ENCODE results near the gene CERS4.
"Not testable (repeated sequence)": the region's sequence is repeated elsewhere in the genome, so short reads cannot be mapped to it uniquely, and the experiment has no call there.

Gene CERS4

DNA sequence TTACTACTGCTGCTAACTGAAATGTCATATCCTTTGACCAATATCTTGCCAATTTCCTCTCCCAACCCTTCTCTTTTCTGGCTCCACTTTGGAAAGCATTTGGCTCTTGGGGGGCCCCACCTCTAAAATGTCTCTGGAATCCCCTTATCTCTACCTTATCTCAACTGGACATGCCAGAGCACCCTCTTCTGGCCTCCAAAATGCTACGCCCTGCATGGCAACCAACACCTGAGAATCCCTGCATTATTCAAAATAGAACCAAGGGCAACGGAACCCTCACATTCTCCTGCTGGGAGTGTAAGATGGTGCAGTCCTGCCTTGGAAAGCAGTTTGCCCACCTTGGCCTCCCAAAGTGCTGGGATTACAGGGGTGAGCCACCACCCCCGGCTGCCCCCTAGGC, 35.3 kb downstream of the CERS4 start:
- DNase-seq: no peak

DNA sequence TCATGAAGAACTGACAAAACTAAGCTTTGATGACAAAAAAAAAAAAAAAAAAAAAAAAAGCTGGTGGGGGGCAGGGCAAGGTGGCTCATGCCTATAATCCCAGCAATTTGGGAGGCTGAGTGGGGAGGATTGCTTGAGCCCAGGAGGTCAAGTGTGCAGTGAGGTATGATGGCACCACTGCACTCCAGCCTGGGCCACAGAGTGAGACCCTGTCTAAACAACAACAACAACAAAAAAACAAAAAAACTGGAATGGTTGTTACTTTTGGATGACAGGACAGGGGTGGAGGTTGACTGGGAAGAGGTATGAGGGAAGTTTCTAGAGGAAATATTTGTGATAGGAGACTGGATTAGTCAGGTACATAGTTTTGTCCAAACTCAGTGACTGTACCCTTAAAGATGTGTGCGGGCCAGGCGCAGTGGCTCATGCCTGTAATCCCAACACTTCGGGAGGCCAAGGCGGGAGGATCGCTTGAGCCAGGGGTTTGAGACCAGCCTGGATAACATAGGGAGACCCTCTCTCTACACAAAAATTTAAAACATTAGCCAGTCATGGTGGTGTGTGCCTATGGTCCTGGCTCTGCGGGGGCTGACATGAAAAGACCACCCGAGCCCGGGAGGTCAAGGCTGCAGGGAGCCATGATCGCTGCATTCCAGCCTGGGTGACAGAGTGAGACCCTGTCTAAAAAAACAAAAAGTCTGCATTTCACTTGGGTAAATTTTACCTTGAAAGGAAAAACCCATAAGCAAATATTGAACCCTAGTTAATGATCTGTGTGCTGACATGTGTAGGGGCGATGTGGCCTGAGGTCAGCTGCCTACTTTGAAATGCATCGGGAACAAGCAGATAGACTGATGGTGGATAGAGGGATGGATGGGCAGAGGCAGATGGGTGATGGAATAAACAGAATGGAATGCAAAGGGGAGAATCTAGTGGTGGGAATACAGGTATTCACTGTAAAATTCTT, 37.0 kb downstream of the CERS4 start:
- no peak for DNase-seq

GRCh38 chr19:8247129-8247890, 38.1 kb downstream of the CERS4 start:
- DNase-seq: not testable (repeated sequence)

- DNase-seq: no peak
Measured at GRCh38 chr19:8248348-8249328, 39.5 kb downstream of the CERS4 start.

DNA sequence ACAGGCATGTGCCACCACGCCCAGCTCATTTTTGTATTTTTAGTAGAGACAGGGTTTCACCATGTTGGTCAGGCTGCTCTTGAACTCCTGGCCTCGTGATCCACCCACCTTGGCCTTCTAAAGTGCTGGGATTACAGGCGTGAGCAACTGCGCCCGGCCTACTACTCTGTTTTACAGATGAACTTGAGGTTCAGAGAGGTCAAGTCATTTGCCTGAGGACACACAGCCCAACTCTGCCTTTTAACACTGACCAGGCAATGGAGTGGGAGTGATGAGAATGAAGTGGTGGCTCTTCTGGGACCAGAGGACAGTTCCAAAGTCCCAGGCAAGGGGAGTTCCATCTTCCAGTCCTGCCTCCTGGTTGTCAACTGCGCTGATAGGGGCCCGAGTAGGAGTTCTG, 41.4 kb downstream of the CERS4 start:
- DNase-seq: no peak

DNA sequence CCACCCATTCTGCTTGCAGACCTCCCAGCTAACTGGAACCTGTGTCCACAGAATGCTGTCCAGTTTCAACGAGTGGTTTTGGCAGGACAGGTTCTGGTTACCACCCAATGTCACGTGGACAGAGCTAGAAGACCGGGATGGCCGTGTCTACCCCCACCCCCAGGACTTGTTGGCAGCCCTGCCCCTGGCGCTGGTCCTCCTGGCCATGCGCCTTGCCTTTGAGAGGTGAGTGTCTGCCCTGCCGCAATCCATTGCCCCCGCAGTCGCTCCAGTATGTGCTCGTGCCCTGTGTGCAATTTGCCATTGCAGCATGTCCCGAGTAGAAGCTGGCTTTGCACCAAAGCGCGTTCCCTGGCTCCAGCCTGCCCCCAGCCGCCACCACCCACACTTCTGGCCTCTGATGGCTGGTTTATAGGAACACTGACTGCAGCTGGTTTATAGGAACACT, 41.9 kb downstream of the CERS4 start:
- DNase-seq: no peak

DNA sequence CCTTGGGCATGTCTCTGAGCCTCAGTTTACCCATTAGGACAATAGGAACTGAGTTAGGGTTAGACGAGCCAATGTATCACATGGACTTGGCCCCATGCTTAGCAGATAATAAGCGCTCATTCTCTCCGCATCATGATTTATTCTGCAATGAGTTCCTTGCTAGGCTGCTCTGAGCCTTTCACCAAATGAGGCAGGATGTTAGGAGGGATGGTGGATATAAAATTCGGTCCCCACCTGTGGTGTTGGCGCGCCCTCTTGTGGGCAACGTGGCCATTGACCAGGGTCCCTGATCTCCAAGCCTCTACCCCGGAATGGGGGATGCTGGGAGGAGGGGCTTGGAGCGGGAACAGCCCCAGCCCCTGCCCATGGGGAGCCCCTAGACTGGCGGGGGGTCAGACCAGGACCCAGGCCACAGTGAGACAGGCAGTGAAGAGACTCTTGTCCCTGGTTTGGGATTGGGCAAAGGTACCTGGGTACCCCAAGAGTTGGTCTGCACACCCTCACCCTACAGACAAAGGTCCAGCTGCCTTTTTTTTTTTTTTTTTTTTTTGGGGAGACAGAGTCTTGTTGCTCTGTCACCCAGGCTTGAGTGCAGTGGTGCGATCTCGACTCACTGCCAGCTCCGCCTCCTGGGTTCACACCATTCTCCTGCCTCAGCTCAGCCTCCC, 43.9 kb downstream of the CERS4 start:
- DNase-seq: peak; percentile 88

GRCh38 chr19:8253678-8254077, 44.5 kb downstream of the CERS4 start:
- DNase-seq: no peak

- no peak for DNase-seq
Measured at GRCh38 chr19:8254286-8255001, 45.3 kb downstream of the CERS4 start.

- no peak for DNase-seq
Measured at GRCh38 chr19:8255426-8256125, 46.4 kb downstream of the CERS4 start.

DNA sequence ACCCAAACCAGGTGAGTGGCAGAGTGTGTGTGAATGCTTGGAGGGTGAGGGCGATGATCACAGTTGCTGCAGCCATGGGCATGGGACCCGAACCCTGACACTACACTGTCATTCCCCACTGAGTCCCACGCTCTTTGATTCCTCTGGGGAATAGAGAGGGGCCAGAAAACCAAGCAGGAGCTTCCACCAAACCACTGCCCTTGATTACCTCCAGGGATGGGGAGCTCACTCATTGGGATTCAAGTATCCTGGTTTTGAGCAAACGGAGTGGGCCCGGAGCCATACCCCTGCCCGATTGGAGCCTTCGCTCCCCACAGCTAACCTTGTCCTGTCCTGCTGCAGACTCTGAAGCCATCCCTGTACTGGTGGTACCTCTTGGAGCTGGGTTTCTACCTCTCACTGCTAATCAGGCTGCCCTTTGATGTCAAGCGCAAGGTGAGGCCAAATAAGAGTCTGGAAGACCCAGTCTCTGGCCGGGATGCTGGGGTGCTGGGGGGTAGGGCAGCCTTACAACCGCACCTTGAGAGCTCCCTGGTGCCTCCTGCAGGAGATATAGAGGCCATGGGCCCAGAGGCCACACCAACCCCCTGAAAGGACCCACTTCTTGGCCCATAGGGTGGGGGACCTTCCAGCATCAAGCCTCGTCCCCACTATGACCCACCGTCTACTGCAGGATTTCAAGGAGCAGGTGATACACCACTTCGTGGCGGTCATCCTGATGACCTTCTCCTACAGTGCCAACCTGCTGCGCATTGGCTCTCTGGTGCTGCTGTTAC, 47.3 kb downstream of the CERS4 start:
- DNase-seq: no peak

DNA sequence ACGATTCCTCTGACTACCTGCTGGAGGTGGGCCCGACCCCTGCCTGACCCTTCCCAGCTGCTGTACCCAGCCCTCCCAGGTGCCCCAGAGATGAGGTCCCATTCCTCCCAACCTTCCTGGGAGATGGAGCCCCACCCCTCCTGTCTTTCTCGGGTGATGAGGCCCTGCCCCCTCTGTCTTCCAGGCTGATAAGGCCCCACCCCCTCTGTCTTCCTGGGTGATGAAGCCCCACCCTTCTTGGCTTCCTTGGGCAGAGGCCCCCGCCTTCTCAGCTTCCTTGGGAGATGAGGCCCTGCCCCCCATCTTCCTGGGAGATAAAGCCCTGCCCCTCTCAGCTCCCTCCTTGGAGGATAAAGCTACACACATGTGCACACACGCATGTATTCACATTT, 47.9 kb downstream of the CERS4 start:
- DNase-seq: no peak

DNA sequence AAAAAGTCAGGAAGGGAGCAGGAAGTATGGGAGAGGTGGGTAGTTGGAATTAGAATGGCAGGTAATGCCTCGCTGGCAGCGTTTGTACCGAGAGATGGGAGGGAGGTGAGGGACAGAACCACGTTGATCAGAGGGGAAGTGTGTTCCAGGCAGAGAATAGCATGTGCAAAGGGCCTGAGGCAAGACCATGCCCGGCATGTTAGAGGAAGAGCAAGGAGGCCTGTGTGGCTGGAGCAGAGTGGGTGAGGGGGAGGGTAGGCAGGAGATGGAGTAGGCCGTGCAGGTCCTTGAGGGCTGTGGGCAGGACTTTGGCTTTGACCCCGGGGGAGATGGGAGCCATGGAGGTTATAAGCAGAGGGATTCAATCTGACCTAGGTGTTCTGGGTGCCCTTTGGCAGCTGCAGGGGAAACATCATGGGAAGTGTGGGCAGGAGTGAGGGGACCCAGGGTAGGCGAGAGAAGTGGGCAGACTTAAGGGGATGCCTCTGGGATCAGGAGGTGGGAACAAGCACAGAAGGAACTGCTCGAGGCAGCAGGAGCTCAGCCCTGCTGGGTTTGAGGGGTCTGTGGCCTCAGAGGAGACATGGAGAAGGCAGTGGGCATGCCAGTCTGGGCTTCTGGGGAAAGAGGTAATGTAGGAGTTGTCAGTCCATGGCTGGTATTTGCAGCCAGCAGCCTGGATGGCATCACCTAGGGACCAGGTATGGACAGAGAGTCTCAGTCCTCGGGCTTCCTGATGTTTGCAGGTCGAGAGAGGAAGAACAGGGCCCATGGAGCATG, 50.2 kb downstream of the CERS4 start:
- no peak for DNase-seq

- no peak for DNase-seq
Measured at GRCh38 chr19:8259922-8260247, 50.7 kb downstream of the CERS4 start.

DNA sequence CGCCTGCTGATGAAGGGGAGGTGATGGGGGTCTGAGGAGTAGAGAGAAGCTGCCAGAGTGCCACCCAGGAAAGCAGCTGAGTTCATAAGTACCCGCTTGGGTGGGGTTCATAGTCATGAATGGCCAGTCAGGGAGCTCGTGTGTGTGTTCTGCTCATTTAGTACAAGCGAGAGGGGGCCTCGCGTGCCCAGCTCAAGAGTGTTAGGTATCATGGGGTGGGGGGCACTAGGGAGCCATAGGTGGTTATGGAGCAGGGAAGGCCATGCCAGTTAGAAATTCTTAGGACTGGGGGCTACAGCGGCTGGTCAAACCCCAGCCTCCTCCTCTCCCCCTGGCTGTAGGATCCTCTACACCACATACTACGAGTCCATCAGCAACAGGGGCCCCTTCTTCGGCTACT, 52.2 kb downstream of the CERS4 start:
- DNase-seq: no peak

- no peak for DNase-seq
Measured at GRCh38 chr19:8261881-8262280, 52.7 kb downstream of the CERS4 start.

DNA sequence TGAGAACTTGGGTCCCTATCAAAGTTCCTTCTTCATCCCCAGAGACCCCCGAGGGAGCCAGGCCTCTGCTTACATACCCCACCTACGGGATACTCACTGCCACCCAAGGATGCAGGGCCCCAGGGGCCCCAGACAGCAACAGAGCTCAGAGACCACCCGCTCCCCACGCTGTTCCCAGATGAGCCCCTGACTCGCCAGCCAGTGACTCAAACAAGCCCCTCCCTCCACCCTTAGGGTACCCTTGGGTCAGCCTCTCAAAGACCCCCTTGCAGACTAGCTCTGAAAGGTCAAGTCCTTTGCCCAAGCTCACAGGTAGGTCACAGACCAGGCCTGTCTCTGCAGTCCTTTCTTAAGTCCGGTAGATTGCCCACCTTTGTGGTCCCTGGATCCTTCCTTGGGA, 53.3 kb downstream of the CERS4 start:
- no peak for DNase-seq

- DNase-seq: not testable (repeated sequence)
Measured at GRCh38 chr19:8264248-8264647, 55.1 kb downstream of the CERS4 start.

- no peak for DNase-seq
Measured at GRCh38 chr19:8265872-8266271, 56.7 kb downstream of the CERS4 start.
